SK-N-SH (cell line): ENCODE results near the gene FAH. TPM values are rescaled to one million over a fixed set of nuclear protein-coding genes. Genes with fewer than 3 reads are reported as not detected.

Experiments used
- CTCF ChIA-PET: fragments of 300-600, 350-600 bp; formaldehyde crosslinking; extraction: SDS; loops from one replicate; lab custom pipeline; 2021; lab: Yijun Ruan, JAX
- POLR2A ChIA-PET: fragments of 350-600 bp; sonication (Branson Sonifier 250); formaldehyde crosslinking; extraction: SDS; loops from one replicate; lab custom pipeline; 2020; ENCODE audit warnings: antibody characterized with exemption, inconsistent platforms; lab: Yijun Ruan, JAX
- DNase-seq: peaks from one replicate; pipeline ENCODE4 v3.0.0; 2012
- H2AFZ ChIP-seq: fragments of 200-600 bp; sonication (generic); 2 replicates; pipeline ENCODE4 v1.8.1; 2016; ENCODE audit warnings: antibody characterized with exemption, mild to moderate bottlenecking, low read depth
- H3F3A ChIP-seq: fragments of 200-600 bp; sonication (generic); replicated peaks from 2 replicates; pipeline ENCODE3; 2016; ENCODE audit warnings: antibody characterized with exemption, mild to moderate bottlenecking; ENCODE audit not compliant: insufficient read depth
- H3K27ac ChIP-seq, 2 experiments: fragments of 200-500 bp in 1 of 2; fragments of 200-600 bp in 1 of 2; sonication (Bioruptor generic) in 1 of 2; sonication (generic), shearing (Covaris generic) in 1 of 2; 2 replicates each; pipeline versions ENCODE4 v1.5.1 to v1.6.1; 2014 to 2016; ENCODE audit warnings: low read depth in 2 of 2, inconsistent platforms in 1 of 2, low read length in 1 of 2, mild to moderate bottlenecking in 1 of 2, mixed read lengths in 1 of 2
- H3K27me3 ChIP-seq: fragments of 200-600 bp; sonication (generic), shearing (Covaris generic); 2 replicates; pipeline ENCODE4 v1.6.1; 2016; ENCODE audit warnings: mixed run types; ENCODE audit not compliant: insufficient read depth
- H3K36me3 ChIP-seq, 2 experiments: fragments of 200-500 bp in 1 of 2; fragments of 200-600 bp in 1 of 2; sonication (Bioruptor generic) in 1 of 2; sonication (generic) in 1 of 2; replicated peaks in 1 of 2; 2 replicates each; pipeline versions ENCODE3 to v1.5.1; 2014 to 2016; ENCODE audit warnings: low read length in 1 of 2, mild to moderate bottlenecking in 1 of 2; ENCODE audit not compliant: insufficient read depth in 2 of 2, control insufficient read depth in 1 of 2
- H3K4me1 ChIP-seq, 2 experiments: fragments of 200-500 bp in 1 of 2; fragments of 200-600 bp in 1 of 2; sonication (Bioruptor generic) in 1 of 2; sonication (generic), shearing (Covaris generic) in 1 of 2; 2 replicates each; pipeline versions ENCODE4 v1.5.1 to v1.6.1; 2014 to 2016; ENCODE audit warnings: low read depth in 1 of 2, low read length in 1 of 2, mixed run types in 1 of 2; ENCODE audit not compliant: insufficient read depth in 2 of 2, control insufficient read depth in 1 of 2
- H3K4me2 ChIP-seq: fragments of 200-600 bp; sonication (generic), shearing (Covaris generic); 2 replicates; pipeline ENCODE4 v1.6.1; 2017; ENCODE audit warnings: mixed run types
- H3K4me3 ChIP-seq, 2 experiments: fragments of 200-500 bp in 1 of 2; fragments of 200-600 bp in 1 of 2; sonication (Bioruptor generic) in 1 of 2; sonication (generic), shearing (Covaris generic) in 1 of 2; 2 replicates each; pipeline versions ENCODE4 v1.5.1 to v1.8.1; 2014 to 2016; ENCODE audit warnings: low read depth in 2 of 2, inconsistent platforms in 1 of 2, low read length in 1 of 2, mild to moderate bottlenecking in 1 of 2, mixed read lengths in 1 of 2, moderate library complexity in 1 of 2
- H3K79me2 ChIP-seq: fragments of 200-600 bp; sonication (generic); 2 replicates; pipeline ENCODE4 v1.8.1; 2017; ENCODE audit warnings: mild to moderate bottlenecking; ENCODE audit not compliant: insufficient read depth
- H3K9ac ChIP-seq: fragments of 200-600 bp; sonication (generic); 2 replicates; pipeline ENCODE4 v1.6.1; 2017; ENCODE audit warnings: mixed run types
- H3K9me2 ChIP-seq: fragments of 200-600 bp; sonication (generic); 2 replicates; pipeline ENCODE4 v1.6.1; 2017; ENCODE audit warnings: mixed run types
- H3K9me3 ChIP-seq: fragments of 200-600 bp; sonication (generic); 2 replicates; pipeline ENCODE4 v1.6.1; 2017; ENCODE audit warnings: mixed run types, mild to moderate bottlenecking, moderate library complexity
- H4K20me1 ChIP-seq: fragments of 200-600 bp; sonication (generic); 2 replicates; pipeline ENCODE4 v1.6.1; 2017; ENCODE audit warnings: mild to moderate bottlenecking, mixed run types; ENCODE audit not compliant: insufficient read depth
- CHD2 ChIP-seq: fragments of 150-350 bp; IDR thresholded peaks from 2 replicates; pipeline ENCODE4 v1.6.1; 2018; ENCODE audit warnings: low read length; ENCODE audit not compliant: partially characterized antibody
- CTCF ChIP-seq: fragments of 200-600 bp; sonication (generic); IDR thresholded peaks from 2 replicates; pipeline ENCODE4 v1.6.1; 2017; ENCODE audit warnings: antibody characterized with exemption, mild to moderate bottlenecking, moderate library complexity
- EP300 ChIP-seq, 2 experiments: IDR thresholded peaks; 2 replicates each; pipeline versions ENCODE4 v1.4.0 to v1.6.1; 2012; ENCODE audit warnings: borderline replicate concordance in 1 of 2, low read depth in 1 of 2, low read length in 1 of 2
- EZH2phosphoT487 ChIP-seq: fragments of 200-600 bp; sonication (generic); IDR thresholded peaks from 2 replicates; pipeline ENCODE4 v1.6.1; 2017; ENCODE audit warnings: low read depth, mixed run types, mild to moderate bottlenecking, antibody characterized with exemption, moderate library complexity, borderline replicate concordance
- FOSL2 ChIP-seq: IDR thresholded peaks from 2 replicates; pipeline ENCODE4 v1.4.0; 2012; ENCODE audit warnings: low read depth, mild to moderate bottlenecking, moderate library complexity, borderline replicate concordance
- FOXJ3 ChIP-seq: sonication (generic); formaldehyde crosslinking; IDR thresholded peaks from 2 replicates; pipeline ENCODE4 v1.5.1; 2020; ENCODE audit warnings: mild to moderate bottlenecking, missing genetic modification reagents
- GABPA ChIP-seq: IDR thresholded peaks from 2 replicates; pipeline ENCODE4 v1.4.0; 2012; ENCODE audit warnings: low read depth, mild to moderate bottlenecking
- GATA2 ChIP-seq: sonication (generic); formaldehyde crosslinking; IDR thresholded peaks from 2 replicates; pipeline ENCODE4 v1.5.0; 2020; ENCODE audit warnings: mild to moderate bottlenecking, missing genetic modification reagents
- IRF3 ChIP-seq: fragments of 150-350 bp; IDR thresholded peaks from 2 replicates; pipeline ENCODE4 v1.6.1; 2016; ENCODE audit warnings: mild to moderate bottlenecking, low read depth, low read length
- MAX ChIP-seq: IDR thresholded peaks from 2 replicates; pipeline ENCODE4 v1.4.0; 2012; ENCODE audit warnings: low read depth
- NFIC ChIP-seq: IDR thresholded peaks from 2 replicates; pipeline ENCODE4 v1.4.0; 2012; ENCODE audit warnings: borderline replicate concordance
- POLR2AphosphoS5 ChIP-seq: IDR thresholded peaks from 2 replicates; pipeline ENCODE4 v1.6.1; 2012; ENCODE audit warnings: low read depth, low read length
- RXRA ChIP-seq: IDR thresholded peaks from 2 replicates; pipeline ENCODE4 v1.4.0; 2012; ENCODE audit warnings: low read depth, mild to moderate bottlenecking, borderline replicate concordance
- SIN3A ChIP-seq: IDR thresholded peaks from 2 replicates; pipeline ENCODE4 v1.6.1; 2012; ENCODE audit warnings: low read depth, mild to moderate bottlenecking, low read length, moderate library complexity, borderline replicate concordance
- SMC3 ChIP-seq: IDR thresholded peaks from 2 replicates; pipeline ENCODE4 v1.6.1; 2012; ENCODE audit warnings: low read depth, low read length, improper control_type of control experiment
- TAF1 ChIP-seq: IDR thresholded peaks from 2 replicates; pipeline ENCODE4 v1.6.1; 2012; ENCODE audit warnings: low read depth, mild to moderate bottlenecking, low read length, moderate library complexity, borderline replicate concordance
- TCF12 ChIP-seq: IDR thresholded peaks from 2 replicates; pipeline ENCODE4 v1.4.0; 2012
- TEAD4 ChIP-seq: IDR thresholded peaks from 2 replicates; pipeline ENCODE4 v1.4.0; 2012; ENCODE audit warnings: mild to moderate bottlenecking, borderline replicate concordance; ENCODE audit not compliant: insufficient read depth
- ZBTB33 ChIP-seq: IDR thresholded peaks from 2 replicates; pipeline ENCODE4 v1.4.0; 2012; ENCODE audit warnings: low read depth, borderline replicate concordance
- WGBS: methylation state at CpG from one replicate; pipeline ENCODE4 v1.1.6; 2017; ENCODE audit warnings: low lambda C conversion rate; 5-methylcytosine and 5-hydroxymethylcytosine counted together
- polyA plus RNA-seq, 3 experiments: library from polyadenylated mRNA; depleted of rRNA; stranded (reverse); fragments of >200 nt; gene quantifications; 2 replicates each; pipeline ENCODE4 v1.2.3, GENCODE V29; 2012

Gene FAH
- polyA plus RNA-seq, 1 of the 3 experiments (the other 2 are of a cell fraction), result 34.9 TPM

GRCh38 chr15:80107204-80107603 lies 45.6 kb upstream of the FAH start (continued):
- TF ChIP-seq TAF1 (no peak), GABPA (no peak), FOSL2 (no peak), NFIC (no peak), EP300 (IDR thresholded peaks at IDR 0.05; ENCODE audit: borderline replicate concordance in 1 of 2, low read depth in 1 of 2, low read length in 1 of 2) (no peak), TEAD4 (no peak)

- TF ChIP-seq CTCF (no peak), MAX (no peak), EZH2phosphoT487 (no peak), POLR2AphosphoS5 (no peak), SMC3 (no peak), FOXJ3 (CRISPR knock-in tag) (no peak), TCF12 (no peak), ZBTB33 (no peak), RXRA (no peak), IRF3 (no peak), CHD2 (no peak), EP300 (IDR thresholded peaks at IDR 0.05; ENCODE audit: borderline replicate concordance in 1 of 2, low read depth in 1 of 2, low read length in 1 of 2) (no peak), SIN3A (no peak), GATA2 (CRISPR knock-in tag) (no peak)
- peaks cover 24% of the 10 kb centered on the region for H4K20me1 ChIP-seq
These were observed 45.0 kb upstream of the FAH start for GRCh38 chr15:80107774-80108173.

More at GRCh38 chr15:80107774-80108173, 45.0 kb upstream of the FAH start:
- Histone ChIP-seq H3K36me3 (peaks cover 0 to 7% of the 10 kb centered on the region in 2 experiments), H3K27me3 (no peaks in the 10 kb centered on the region), H3K4me3 (no peak overlapping the region), H3K27ac (no peak overlapping the region), H3K9me2 (no peaks in the 10 kb centered on the region), H3K79me2 (peaks cover 60% of the 10 kb centered on the region), H3K9ac (no peak overlapping the region), H3K4me2 (no peak overlapping the region), H2AFZ (no peak overlapping the region), H3K4me1 (peaks cover 0 to 15% of the 10 kb centered on the region in 2 experiments; a peak in 1 of 4 replicates), H3F3A (peaks cover 20% of the 10 kb centered on the region), H3K9me3 (no peaks in the 10 kb centered on the region)
- DNase-seq, result no peak
- 93% methylated on average over 2 of the region's 3 CpGs for WGBS
- CTCF ChIA-PET, result interaction anchor here (0.6 kb wide), 1 partner anchor 10 kb away, joined by 4 read pairs; no protein-coding TSS in a partner anchor
- POLR2A ChIA-PET, result no interaction called here
